NT2/D1 (cell line): ENCODE results near the gene DCUN1D2.

Source experiments
- DNase-seq: peaks from one replicate; pipeline ENCODE4 v3.0.0-alpha.2; 2011; ENCODE audit warnings: low read depth, low spot score
- H3K27me3 ChIP-seq: 2 replicates; pipeline ENCODE4 v1.6.0; 2011; ENCODE audit warnings: mild to moderate bottlenecking; ENCODE audit not compliant: insufficient read length, insufficient read depth
- H3K36me3 ChIP-seq: 2 replicates; pipeline ENCODE4 v1.6.1; 2011; ENCODE audit warnings: mild to moderate bottlenecking, low read length, mixed read lengths; ENCODE audit not compliant: insufficient read depth, insufficient read length
- H3K4me1 ChIP-seq: 2 replicates; pipeline ENCODE4 v1.5.1; 2011; ENCODE audit not compliant: insufficient read depth, insufficient read length
- H3K4me3 ChIP-seq: 2 replicates; pipeline ENCODE4 v1.5.1; 2011; ENCODE audit warnings: low read depth; ENCODE audit not compliant: insufficient read length
- H3K9ac ChIP-seq: 2 replicates; pipeline ENCODE4 v1.6.0; 2011; ENCODE audit warnings: low read depth; ENCODE audit not compliant: insufficient read length
- H3K9me3 ChIP-seq: 2 replicates; pipeline ENCODE4 v1.5.1; 2011; ENCODE audit warnings: mild to moderate bottlenecking, low read length; ENCODE audit not compliant: insufficient read depth
- SUZ12 ChIP-seq: IDR thresholded peaks from 2 replicates; pipeline ENCODE4 v1.6.1; 2011; ENCODE audit not compliant: insufficient read length, insufficient read depth; ENCODE audit errors: extremely low read depth
- YY1 ChIP-seq: IDR thresholded peaks from 2 replicates; pipeline ENCODE4 v1.6.1; 2011; ENCODE audit not compliant: insufficient read length, insufficient read depth
- ZNF274 ChIP-seq: IDR thresholded peaks from 2 replicates; pipeline ENCODE4 v1.6.1; 2011; ENCODE audit warnings: mild to moderate bottlenecking, low read depth, low read length

Gene DCUN1D2

DNA sequence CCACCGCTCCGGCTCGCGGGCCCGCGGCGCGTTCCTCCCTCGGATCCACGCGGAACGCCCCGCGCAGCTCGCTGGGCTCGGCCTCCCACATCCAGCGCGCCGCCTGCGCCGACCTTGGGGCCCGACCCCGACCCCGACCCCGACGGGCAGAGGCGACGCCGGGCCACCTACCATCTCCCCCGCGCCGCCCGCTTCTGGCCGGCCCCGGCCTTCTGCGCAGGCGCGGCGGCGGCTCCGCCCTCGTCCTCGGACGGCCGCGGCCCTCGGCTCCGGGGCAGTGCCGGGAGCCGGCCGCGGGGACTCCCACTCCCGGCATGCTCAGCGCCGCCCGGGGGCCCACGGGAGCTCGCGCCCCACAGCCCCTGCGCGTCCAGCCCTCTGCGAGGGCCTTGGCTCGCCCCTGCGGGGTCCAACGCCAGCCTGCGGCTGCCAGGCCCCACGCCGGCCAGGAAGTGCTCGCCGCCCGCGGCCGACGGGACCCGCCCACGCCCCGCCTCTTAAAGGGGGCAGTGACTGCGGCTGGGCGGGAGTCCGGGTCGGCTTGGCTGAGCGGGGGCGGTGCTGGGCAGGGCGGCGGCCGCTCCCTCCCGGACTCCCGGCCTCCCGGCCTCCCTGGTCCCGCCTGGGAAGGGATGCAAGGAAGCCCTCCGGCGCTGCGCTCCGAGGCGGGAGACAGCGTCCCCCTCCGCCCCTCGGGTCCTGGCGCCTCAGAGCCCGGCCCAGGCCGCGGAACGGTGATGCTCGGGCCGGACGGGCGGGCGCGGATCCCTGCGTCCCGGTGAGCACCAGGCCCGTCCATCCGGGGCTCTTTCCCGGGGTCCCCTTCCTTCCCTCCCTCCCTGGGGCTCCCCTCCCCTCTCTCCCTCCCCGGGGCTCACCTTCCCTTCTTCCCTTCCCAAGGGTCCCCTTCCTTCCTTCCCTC, at the start of gene DCUN1D2:
Gene DCUN1D2 (minus strand): TSS at position 216 of the 922 bp plus-strand sequence. CDS start 42 bp downstream, at position 174.
- Histone ChIP-seq H3K4me3 (peak within 1 kb of the TSS; percentile 81), H3K27me3 (no peaks in the 10 kb centered on the region), H3K9ac (peak within 1 kb of the TSS; percentile 92), H3K9me3 (no peaks in the 10 kb centered on the region), H3K4me1 (peaks cover 9% of the 10 kb centered on the region), H3K36me3 (peaks cover 37% of the 10 kb centered on the region)
- TF ChIP-seq YY1 (no peak), ZNF274 (no peak), SUZ12 (no peak)
- DNase-seq, result peak; percentile 71

DNA sequence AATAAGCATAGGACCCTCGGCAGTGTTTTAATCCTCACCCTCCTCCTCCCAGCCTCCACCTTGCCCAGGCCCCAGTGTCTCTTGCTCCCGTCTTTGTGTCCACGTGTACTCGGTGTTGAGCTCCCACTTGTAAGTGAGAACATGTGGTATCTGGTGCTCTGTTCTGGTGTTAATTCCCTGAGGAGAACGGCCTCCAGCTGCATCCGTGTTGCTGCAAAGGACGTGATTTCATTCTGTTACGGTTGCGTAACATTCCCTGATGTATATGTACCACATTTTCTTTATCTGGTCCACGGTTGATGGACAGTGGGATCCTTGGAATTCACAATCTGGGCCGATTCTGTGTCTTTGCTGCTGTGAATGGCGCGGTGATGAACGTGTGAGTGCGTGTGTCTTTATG, 49.3 kb upstream of the DCUN1D2 start:
- no peak overlapping the region for H3K9ac ChIP-seq
- H3K4me3 ChIP-seq, result no peak overlapping the region
- TF ChIP-seq ZNF274, result no peak
- TF ChIP-seq YY1, result no peak
- TF ChIP-seq SUZ12, result no peak
- peaks cover 7% of the 10 kb centered on the region for H3K4me1 ChIP-seq
- H3K9me3 ChIP-seq, result no peaks in the 10 kb centered on the region
- no peak for DNase-seq
- peaks cover 72% of the 10 kb centered on the region for H3K36me3 ChIP-seq
- H3K27me3 ChIP-seq, result no peaks in the 10 kb centered on the region

DNA sequence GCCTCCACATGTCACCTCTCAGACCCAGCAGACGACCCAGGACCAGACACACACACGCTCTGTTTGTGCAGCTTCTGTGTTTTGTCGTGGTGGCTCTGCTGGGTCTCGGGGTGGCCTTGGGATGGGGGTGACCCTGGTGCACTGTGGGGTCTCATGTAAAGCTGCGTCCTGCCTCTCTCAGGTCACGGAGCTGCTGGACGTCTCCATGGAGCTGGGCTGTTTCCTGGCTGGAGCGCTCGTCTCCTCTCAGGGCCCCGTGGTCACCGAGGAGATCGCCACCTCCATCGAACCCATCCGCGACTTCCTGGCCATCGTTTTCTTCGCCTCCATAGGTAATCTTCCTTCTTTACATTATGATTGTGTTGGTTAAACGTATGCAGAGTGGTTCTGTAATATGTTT, 48.7 kb upstream of the DCUN1D2 start:
- no peak overlapping the region for H3K4me3 ChIP-seq
- no peak for TF ChIP-seq YY1
- no peak for TF ChIP-seq SUZ12
- TF ChIP-seq ZNF274, result no peak
- peaks cover 69% of the 10 kb centered on the region for H3K36me3 ChIP-seq
- DNase-seq, result no peak
- no peaks in the 10 kb centered on the region for H3K9me3 ChIP-seq
- no peaks in the 10 kb centered on the region for H3K27me3 ChIP-seq
- no peak overlapping the region for H3K9ac ChIP-seq
- H3K4me1 ChIP-seq, result peaks cover under 1% of the 10 kb centered on the region

DNA sequence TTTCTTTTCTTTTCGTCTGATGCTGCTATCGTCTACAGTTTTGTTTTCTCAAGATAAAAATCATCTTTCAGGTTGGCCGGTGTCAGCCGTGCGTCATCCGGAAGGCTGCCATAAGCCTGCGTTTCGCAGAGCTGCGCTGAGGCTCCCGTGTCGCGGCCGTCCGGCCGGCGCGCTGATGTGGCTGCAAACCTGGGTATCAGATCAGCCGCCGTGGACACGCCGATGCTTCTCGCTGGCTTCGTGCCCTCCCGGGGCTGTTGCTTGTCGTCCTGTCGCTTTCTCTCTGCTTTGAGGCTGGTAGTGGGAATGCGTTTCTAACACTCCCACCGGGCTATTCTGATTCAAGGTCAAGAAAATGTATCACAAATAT, 48.2 kb upstream of the DCUN1D2 start:
- Histone ChIP-seq H3K4me1 (no peaks in the 10 kb centered on the region), H3K27me3 (no peaks in the 10 kb centered on the region), H3K4me3 (no peak overlapping the region), H3K9me3 (no peaks in the 10 kb centered on the region), H3K36me3 (peaks cover 69% of the 10 kb centered on the region), H3K9ac (no peak overlapping the region)
- no peak for DNase-seq
- TF ChIP-seq ZNF274 (no peak), SUZ12 (no peak), YY1 (no peak)

DNA sequence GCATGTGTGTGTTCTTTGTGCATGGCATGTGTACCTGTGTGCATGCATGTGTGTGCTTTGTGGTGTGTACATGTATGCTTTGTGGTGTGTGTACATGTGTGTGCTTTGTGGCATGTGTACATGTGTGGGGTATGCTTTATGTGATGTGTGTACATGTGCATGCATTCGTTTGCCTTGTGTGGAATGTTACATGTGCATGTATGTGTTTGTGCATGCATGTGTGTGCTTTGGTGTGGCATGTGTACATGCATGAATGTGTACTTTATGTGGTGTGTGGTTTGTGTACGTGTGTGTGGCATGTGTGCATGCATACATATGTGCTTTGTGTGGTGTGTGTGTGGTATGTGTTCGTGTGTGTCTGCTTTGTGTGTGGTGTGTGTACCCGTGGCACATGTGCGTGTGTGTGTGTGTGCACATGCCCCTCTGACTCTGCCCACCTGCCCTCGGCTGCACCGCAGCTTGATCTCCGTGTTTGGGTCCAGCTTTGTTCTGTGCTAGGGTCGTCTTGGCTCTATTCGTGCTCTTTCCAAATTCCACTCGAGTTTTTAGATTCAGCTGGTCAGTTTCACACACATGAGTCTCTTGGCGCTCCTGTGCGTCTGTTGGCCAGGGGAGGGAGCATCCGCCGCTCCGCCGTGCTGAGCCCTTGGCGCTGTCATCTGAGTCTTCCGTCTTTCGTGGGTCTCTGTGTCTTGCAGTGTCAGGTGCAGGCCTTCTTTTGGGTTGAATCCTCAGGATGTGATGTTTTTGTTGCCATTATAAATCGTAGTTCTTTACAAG, 47.6 kb upstream of the DCUN1D2 start:
- no peak overlapping the region for H3K9ac ChIP-seq
- H3K9me3 ChIP-seq, result no peaks in the 10 kb centered on the region

DNA sequence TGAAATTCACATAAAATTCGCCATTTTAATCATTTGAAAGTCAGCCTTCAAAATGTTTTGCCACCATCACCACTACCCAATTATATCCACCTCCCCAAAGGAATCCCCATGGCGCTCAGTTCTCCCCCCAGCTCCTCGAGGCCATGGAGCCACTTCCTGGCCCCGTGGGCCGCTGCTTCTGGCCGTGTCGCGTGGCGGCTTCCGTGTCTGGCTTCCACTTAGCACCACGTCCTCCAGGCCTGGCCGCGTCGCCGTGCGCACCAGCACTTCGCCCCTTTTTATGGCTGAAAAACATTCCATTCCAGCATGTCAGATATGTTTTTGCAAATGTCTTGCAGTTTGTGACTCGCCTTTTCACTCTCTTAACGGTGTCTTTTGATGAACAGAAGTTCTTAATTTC, 46.7 kb upstream of the DCUN1D2 start:
- Histone ChIP-seq H3K9me3 (no peaks in the 10 kb centered on the region), H3K36me3 (peaks cover 74% of the 10 kb centered on the region), H3K9ac (no peak overlapping the region), H3K4me1 (peaks cover 4% of the 10 kb centered on the region), H3K27me3 (no peaks in the 10 kb centered on the region), H3K4me3 (no peak overlapping the region)
- no peak for DNase-seq
- TF ChIP-seq YY1 (no peak), SUZ12 (no peak), ZNF274 (no peak)

More for the DNA sequence above, 47.6 kb upstream of the DCUN1D2 start:
- H3K4me3 ChIP-seq, result no peak overlapping the region
- H3K36me3 ChIP-seq, result peaks cover 75% of the 10 kb centered on the region
- no peaks in the 10 kb centered on the region for H3K27me3 ChIP-seq
- DNase-seq, result no peak
- H3K4me1 ChIP-seq, result no peaks in the 10 kb centered on the region
- TF ChIP-seq SUZ12 (no peak), ZNF274 (no peak), YY1 (no peak)

DNA sequence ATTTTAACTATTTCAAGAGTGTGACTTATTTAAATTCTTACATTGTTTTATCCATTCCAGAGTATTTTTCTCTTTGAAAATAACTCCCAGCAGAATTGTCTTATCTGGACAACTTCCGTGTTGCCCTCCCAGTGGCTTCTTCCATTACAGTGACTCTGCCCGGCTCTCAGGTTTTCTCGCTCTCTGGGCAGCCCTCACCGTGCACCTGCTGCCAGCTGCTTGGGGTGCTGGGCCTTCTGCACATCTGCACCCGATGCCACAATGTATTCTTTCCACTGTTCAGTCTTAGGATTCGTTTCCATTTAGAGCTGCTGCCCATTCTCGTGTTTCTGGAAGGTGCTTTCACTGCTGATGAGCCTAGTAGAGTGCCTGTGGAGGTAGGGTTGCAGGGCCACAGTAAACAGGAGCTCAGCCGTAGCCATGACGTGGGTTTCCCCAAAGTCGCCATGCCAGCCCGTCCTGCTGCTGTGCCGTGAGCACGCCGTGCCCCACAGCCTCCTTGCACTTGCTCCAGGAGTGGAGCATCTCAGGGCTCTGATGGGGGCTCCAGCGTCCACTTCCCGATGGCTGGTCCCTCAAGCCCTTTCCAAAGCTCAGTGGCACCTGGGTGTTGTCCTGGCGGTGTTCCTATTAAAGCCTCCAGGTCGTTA, 46.1 kb upstream of the DCUN1D2 start:
- Histone ChIP-seq H3K4me1 (peaks cover 9% of the 10 kb centered on the region), H3K4me3 (no peak overlapping the region), H3K9me3 (no peaks in the 10 kb centered on the region), H3K36me3 (peaks cover 78% of the 10 kb centered on the region), H3K9ac (no peak overlapping the region), H3K27me3 (no peaks in the 10 kb centered on the region)
- TF ChIP-seq SUZ12 (no peak), ZNF274 (no peak), YY1 (no peak)
- DNase-seq, result no peak
